Ectodermal cell (in vitro differentiated cells): Measurements from ENCODE around the gene PAOX.

Experiments
- H3K27ac ChIP-seq: 2 replicates; pipeline ENCODE4 v1.7.0; 2013; ENCODE audit warnings: mild to moderate bottlenecking, low read depth, low read length; ENCODE audit not compliant: insufficient read depth, poor library complexity, severe bottlenecking
- H3K27me3 ChIP-seq: 2 replicates; pipeline ENCODE4 v1.7.0; 2013; ENCODE audit warnings: mild to moderate bottlenecking, low read length; ENCODE audit not compliant: insufficient read depth, control insufficient read depth, poor library complexity, severe bottlenecking
- H3K36me3 ChIP-seq: one replicate; pipeline ENCODE4 v1.7.0; 2013; ENCODE audit warnings: low read length; ENCODE audit not compliant: control insufficient read depth, insufficient read depth
- H3K4me1 ChIP-seq: one replicate; pipeline ENCODE4 v1.7.0; 2013; ENCODE audit warnings: low read length; ENCODE audit not compliant: control insufficient read depth, insufficient read depth
- H3K4me3 ChIP-seq: 2 replicates; pipeline ENCODE4 v1.7.0; 2013; ENCODE audit warnings: low read depth, low read length, control low read depth; ENCODE audit not compliant: insufficient read depth
- H3K9me3 ChIP-seq: 2 replicates; pipeline ENCODE4 v1.7.0; 2013; ENCODE audit warnings: mild to moderate bottlenecking, low read length, moderate library complexity; ENCODE audit not compliant: control insufficient read depth
- WGBS, 2 experiments: methylation state at CpG; one replicate each; pipeline ENCODE4 v1.1.7; 2013; ENCODE audit warnings: missing lambda C conversion rate in 2 of 2; 5-methylcytosine and 5-hydroxymethylcytosine counted together

The PAOX gene

DNA sequence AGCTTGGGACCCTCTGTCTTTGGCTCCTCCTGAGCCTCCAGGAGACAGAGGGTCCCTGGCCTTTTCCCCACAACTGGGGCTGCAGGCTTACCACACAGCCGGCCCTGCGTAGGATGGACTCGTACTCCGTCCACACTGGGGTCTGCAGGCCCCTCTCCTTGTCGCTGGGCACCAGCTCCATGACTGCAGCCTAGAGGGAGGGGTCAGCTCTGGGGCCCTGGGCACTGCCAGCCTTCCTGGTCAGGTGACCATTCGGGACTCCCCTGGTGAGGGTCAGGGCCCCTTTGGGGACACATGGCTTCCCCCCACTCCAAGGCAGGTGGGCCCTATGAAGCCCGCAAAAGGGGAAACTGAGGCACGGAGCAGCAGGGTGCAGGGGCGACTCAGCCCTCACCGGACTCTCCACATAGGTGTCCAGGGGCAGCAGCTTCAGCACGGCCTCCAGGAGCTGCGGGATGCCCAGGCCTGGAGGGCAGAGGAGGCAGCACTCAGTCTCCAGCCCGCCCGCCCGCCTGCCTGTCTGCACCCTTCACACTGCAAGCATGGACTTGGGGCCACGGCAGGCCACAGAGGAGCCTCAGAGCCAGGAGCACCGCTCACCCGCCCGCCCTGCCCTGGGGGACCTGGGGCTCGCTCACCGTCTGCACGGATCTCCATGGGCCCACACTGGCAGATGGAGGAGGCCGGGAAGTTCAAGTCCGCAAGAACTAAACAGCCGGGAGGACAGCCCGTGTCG lies 22.3 kb upstream of the PAOX start:
- 39 to 40% methylated on average over 27 of the region's 27 CpGs for WGBS, 2 experiments
- peak overlapping the region; percentile 69 for H3K4me3 ChIP-seq
- H3K36me3 ChIP-seq: no peaks in the 10 kb centered on the region
- no peak overlapping the region for H3K27ac ChIP-seq
- H3K27me3 ChIP-seq: peaks cover 8% of the 10 kb centered on the region
- H3K4me1 ChIP-seq: peaks cover 8% of the 10 kb centered on the region
- H3K9me3 ChIP-seq: no peaks in the 10 kb centered on the region

DNA sequence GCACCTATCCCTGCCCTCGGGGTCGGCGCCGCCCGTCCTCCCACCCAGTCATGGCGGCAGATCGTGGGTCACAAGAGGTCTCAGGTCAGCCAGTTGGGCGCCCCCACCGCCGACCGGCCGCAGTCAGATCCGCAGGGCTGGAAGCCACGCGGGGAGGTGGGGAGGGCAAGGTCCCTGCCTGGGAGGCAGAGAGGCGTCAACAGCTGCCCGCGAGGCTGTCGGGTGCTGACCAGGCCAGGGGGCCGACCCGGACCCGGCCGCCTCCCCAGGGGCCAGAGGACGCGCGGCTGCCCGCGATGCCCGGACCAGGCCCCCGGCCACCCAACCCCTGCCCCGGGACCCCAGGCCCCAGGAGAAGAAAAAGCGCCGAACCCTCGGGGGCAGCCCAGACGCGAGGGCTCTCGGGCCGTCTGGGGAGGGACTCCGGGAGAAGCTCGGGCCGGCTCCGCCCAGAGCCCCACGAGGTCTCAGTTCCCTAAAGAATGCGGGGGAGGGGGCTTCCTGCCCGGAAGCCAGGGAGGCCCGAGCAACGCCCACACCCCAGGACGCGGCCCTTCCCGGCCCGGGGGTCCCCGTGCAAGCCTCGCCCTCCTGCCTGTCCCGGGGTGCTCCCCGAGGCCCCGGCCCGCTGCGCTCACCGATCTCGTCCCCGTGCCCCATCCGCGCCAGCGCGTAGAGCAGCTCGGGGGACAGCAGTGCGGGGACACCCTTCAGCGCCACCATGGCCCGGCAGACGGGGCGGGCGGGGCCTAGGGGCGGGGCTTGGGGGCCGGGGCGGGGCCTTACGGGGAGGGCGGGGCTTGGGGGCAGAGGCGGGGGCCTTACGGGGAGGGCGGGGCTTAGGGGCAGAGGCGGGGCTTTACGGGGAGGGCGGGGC lies 21.5 kb upstream of the PAOX start, which contains the start of gene FUOM:
Gene FUOM, minus strand, starts transcription at position 735 of the 877 bp plus-strand sequence. Its CDS starts 12 bp downstream, at position 723.
- H3K4me1 ChIP-seq: peaks cover 8% of the 10 kb centered on the region
- WGBS, 2 experiments: 1% methylated on average over 79 to 81 of the region's 83 CpGs
- H3K27me3 ChIP-seq: peaks cover 8% of the 10 kb centered on the region
- peak within 1 kb of the TSS; percentile 69 for H3K4me3 ChIP-seq
- peaks cover 3% of the 10 kb centered on the region for H3K36me3 ChIP-seq
- no peaks in the 10 kb centered on the region for H3K9me3 ChIP-seq
- no peak within 1 kb of the TSS for H3K27ac ChIP-seq

DNA sequence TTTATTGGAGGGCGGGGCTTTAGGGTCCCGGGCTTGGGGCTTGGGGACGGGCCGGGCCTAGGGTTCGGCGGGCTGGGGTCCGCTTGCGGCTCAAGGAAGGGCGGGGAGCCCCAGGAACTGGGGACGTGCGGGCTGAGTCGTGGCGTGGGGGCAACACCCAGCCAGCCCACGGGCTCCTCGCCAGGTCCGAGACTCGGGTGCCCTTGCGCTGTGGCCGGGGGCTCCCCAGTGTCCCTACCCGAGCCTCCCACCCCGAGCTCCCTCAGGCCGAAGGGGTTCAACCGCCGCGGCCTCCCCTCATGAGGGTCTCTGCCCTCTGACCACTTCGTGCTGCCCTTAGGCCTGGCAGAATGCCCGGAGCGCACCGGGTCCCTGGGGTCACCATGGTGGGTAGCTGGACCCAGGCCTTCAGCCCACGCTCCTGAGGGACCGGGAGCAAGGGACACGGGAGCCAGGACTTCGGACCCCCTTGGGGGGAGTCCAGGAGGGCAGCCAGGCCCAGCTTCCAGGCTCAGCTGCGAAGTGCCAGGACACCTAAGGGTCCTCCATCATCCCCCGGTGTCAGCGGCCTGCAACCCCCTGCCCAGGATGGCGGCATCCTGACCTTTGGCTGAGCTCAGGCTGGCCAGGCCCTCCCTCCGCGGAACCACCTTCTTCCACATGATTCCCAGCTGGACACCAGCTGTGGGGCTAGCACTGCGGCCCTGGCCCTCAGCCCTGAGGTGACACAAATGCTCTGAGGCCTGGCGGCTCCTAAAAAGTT lies 20.7 kb upstream of the PAOX start:
- Histone ChIP-seq H3K27ac (no peak overlapping the region), H3K4me1 (peaks cover 8% of the 10 kb centered on the region), H3K4me3 (no peak overlapping the region), H3K36me3 (peaks cover 9% of the 10 kb centered on the region), H3K9me3 (no peaks in the 10 kb centered on the region), H3K27me3 (peaks cover 8% of the 10 kb centered on the region)
- 82 to 83% methylated on average over 41 of the region's 41 CpGs for WGBS, 2 experiments

DNA sequence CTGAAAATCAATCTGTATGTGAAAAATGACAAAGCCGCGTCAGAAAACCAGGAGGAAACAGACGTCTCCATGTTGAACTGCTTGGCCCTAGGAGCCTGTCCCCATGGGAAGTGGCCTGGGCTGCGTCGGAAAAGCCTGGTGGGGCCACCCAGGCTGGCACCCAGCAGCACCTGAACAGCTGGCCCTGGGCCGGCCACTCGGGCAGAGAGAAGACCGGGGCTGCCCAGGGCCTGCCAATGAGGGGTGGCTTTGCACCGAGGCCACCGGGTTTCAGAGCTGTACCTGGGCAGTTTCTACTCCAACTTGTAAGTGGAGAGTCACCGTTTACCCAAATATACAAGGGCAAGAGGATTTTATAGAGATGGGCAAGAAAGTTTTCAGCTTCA lies 20.1 kb upstream of the PAOX start:
- Histone ChIP-seq H3K9me3 (no peaks in the 10 kb centered on the region), H3K4me1 (peaks cover 8% of the 10 kb centered on the region), H3K36me3 (peaks cover 9% of the 10 kb centered on the region), H3K4me3 (no peak overlapping the region), H3K27ac (no peak overlapping the region), H3K27me3 (peaks cover 8% of the 10 kb centered on the region)
- WGBS, 2 experiments: 92 to 95% methylated on average over 11 of the region's 11 CpGs

DNA sequence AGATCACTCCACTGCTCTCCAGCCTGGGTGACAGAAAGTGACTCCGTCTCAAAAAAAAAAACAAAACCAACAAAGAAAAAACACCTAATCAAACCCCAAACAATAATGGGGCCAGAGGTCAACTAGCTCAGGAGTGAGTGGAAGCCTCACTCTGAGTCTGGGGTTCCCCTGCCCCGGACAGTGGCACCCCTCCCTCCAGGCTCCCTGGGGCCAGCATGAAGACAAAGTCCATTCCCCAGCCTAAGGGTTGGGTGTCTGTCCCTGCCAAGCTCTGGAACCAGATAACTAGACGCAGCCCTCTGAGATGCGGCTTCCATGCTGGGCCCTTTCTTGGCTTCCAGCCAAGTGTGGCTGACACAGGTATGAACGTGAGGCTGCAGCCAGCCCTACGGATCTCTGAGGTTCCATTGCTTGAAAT lies 19.5 kb upstream of the PAOX start:
- Histone ChIP-seq H3K4me3 (no peak overlapping the region), H3K4me1 (peaks cover 8% of the 10 kb centered on the region), H3K36me3 (peaks cover 9% of the 10 kb centered on the region), H3K9me3 (no peaks in the 10 kb centered on the region), H3K27ac (no peak overlapping the region), H3K27me3 (peaks cover 8% of the 10 kb centered on the region)
- WGBS, 2 experiments: 76 to 80% methylated on average over 6 of the region's 6 CpGs

DNA sequence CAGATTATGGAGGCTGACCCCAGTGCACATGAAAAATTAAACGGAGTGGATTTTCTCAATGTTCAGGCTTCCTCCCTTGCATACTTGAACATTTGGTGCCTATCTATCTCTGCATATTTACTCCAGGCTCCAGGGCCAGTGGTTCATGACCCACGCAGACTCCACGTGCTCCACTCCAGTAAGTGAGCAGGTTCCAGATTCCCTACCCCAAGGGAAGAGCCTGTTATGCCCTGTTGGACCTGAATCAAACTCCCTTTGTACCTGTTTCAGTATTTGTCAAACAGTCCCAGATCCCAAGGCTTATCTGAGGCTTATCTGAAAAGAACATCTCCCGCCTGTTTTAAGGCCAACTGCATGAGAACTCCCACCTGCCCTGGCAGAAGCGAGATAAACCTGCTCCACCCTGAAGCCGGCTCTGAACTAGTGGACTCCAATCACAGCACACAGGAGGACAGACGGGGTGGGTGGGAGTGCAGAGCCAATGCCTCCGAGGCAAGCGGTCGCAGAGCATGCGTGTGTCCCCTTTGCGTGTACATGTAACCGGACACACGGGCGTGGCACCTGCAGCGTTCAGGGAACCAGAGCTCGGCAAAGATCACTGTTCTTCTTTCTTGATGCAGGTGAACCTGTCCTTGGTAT lies 19.0 kb upstream of the PAOX start:
- no peak overlapping the region for H3K4me3 ChIP-seq
- H3K27ac ChIP-seq: no peak overlapping the region
- H3K4me1 ChIP-seq: peaks cover 8% of the 10 kb centered on the region
- H3K9me3 ChIP-seq: no peaks in the 10 kb centered on the region
- H3K27me3 ChIP-seq: peaks cover 8% of the 10 kb centered on the region
- peaks cover 15% of the 10 kb centered on the region for H3K36me3 ChIP-seq
- 91 to 94% methylated on average over 17 of the region's 17 CpGs for WGBS, 2 experiments

DNA sequence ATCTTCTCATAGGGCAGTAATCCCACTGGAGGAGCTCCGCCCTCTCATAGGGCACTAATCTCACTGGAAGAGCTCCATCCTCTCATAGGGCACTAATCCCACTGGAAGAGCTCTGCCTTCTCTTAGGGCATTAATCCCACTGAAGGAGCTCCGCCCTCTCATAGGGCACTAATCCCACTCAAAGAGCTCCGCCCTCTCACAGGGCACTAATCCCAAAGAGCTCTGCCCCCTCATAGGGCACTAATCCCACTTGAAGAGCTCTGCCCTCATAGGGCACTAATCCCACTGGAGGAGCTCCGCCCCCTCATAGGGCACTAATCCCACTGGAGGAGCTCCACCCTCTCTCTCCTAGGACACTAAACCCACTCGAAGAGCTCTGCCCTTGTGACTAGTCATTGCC lies 17.8 kb upstream of the PAOX start:
- Histone ChIP-seq H3K27me3 (peaks cover 8% of the 10 kb centered on the region), H3K27ac (no peak overlapping the region), H3K36me3 (peaks cover 26% of the 10 kb centered on the region), H3K4me1 (peaks cover 7% of the 10 kb centered on the region), H3K9me3 (no peaks in the 10 kb centered on the region), H3K4me3 (no peak overlapping the region)
- WGBS, 2 experiments: 86 to 89% methylated on average over 5 of the region's 5 CpGs

DNA sequence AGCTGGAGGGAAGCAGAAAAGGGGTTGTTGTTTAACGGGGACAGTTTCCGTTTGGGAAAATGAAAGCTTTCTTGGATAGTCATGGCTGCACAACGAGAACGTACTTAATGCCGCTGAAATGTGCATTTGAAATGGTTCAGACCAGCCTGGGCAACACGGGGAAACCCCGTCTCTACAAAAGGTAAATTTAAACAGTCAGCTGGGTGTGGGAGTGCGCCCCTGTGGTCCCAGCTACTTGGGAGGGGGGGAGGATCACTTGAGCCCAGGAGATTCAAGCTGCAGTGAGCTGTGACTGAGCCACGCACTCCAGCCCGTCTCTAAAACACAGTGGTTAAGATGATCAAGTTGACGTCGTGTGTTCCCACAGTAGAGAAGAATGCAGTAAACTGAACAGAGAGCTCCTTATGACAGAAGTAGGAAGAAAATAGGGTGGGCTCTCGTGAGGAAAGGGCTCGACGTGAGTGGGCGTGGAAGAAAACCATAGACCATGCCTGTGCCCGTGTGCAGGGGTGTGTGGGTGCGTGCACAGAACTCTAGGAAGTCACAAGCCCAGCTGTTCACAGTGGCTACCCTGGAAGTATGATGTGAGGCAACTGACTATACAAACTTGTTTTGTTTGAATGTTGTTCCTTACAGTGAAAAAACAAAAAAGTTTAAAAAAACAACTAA lies 17.2 kb upstream of the PAOX start:
- no peak overlapping the region for H3K4me3 ChIP-seq
- WGBS, 2 experiments: 87 to 89% methylated on average over 18 of the region's 18 CpGs
- no peak overlapping the region for H3K27ac ChIP-seq
- H3K9me3 ChIP-seq: no peaks in the 10 kb centered on the region
- H3K4me1 ChIP-seq: no peaks in the 10 kb centered on the region
- H3K36me3 ChIP-seq: peaks cover 32% of the 10 kb centered on the region
- peaks cover 5% of the 10 kb centered on the region for H3K27me3 ChIP-seq

DNA sequence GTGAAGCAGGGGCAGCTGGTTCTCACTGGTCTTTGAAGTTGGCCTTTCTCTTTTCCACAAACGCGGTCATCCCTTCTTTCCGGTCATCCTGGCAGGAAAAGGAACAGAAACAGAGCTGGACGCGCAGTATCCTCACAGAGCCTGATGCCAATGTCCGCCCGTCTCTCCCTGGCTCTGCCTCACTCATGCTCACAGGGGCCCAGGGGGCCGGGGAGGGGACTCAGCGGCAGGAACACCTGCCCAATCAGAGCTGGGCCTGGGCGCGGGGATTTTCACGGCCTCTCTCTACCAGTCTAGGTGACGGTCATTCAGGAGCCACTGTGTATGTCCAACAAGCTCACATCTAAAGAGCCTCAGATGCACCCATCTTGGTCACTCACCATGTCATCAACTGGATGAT lies 16.2 kb upstream of the PAOX start:
- H3K4me3 ChIP-seq: no peak overlapping the region
- H3K27me3 ChIP-seq: no peaks in the 10 kb centered on the region
- H3K36me3 ChIP-seq: peaks cover 33% of the 10 kb centered on the region
- WGBS, 2 experiments: 95 to 96% methylated on average over 13 of the region's 13 CpGs
- H3K27ac ChIP-seq: no peak overlapping the region
- no peaks in the 10 kb centered on the region for H3K4me1 ChIP-seq
- H3K9me3 ChIP-seq: no peaks in the 10 kb centered on the region
